Measurements from ENCODE around the gene LDHAL6A.

LDHAL6A gene

DNA sequence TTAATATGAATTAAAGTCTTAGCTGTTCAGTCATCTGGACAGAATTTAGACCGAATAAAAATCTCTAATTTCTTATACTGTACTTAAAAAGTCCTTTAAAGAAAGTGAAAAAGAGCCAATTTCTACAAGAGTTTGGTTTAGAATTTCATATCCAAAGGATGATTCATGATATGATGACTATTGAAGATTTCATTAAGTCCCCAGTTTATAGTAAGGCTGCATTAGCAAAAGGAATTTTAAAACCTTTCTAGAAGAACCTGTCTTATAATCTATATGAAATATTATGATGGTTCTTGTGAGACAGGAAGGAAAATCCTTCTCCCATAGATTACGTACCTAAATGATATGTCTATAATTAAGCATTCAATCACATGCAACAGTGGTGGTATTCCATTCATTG, 36.3 kb downstream of the LDHAL6A start:
- no peak for DNase-seq

DNA sequence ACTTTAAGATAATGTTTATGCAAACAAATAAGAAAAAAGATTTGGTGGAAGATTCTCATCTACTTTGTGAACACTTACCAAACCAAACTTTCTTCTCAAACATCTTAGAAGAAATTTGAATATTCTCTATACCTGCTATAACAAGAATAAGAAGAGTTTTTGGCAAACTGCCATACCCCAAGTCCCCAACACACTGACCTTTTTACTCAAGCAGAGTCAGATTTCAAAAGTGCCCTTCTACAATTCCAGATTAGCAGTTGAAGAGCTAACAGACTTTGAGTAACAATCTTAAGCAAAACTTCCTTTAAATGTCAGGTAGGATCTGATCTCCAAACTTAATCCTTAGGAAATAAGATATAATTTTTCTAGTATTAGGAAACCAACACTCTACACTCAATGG, 37.2 kb downstream of the LDHAL6A start:
- no peak for DNase-seq

DNA sequence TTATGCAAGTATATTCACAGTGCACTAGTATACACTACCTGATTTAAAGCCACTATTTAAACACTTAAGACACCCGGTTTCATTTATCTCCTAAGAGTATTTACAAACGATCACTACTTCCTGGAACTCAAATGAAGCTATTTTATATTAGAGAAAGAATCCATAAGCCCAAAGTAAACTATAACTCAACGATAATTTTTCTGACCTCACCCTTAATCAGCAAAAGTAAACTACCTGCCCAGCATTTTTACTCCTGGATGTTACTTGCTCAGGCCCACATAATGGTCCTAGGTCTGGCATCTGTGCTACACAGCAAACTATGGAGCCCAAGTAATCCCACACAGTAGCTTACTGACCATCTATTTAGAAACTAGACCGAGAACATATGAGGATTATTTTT, 37.7 kb downstream of the LDHAL6A start:
- no peak for DNase-seq

DNA sequence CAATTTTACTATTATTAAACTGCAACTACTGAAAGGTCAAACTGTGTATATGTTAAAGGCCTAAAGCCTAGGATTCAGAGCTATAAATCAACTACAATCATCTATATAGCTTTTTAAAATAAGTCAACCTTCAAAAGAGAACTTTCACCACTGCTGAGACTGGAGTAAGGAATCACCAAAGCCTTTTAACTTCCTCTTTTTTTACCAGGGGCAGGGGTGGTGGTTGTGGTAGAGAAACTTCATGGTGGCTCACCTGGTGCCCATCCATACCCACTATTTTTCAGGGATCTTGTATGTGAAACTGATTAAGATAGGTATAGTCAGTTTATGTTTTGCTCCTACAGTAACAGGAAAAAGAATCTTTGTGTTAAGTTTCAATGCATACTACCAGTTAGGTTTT, 39.6 kb downstream of the LDHAL6A start:
- no peak for DNase-seq

DNA sequence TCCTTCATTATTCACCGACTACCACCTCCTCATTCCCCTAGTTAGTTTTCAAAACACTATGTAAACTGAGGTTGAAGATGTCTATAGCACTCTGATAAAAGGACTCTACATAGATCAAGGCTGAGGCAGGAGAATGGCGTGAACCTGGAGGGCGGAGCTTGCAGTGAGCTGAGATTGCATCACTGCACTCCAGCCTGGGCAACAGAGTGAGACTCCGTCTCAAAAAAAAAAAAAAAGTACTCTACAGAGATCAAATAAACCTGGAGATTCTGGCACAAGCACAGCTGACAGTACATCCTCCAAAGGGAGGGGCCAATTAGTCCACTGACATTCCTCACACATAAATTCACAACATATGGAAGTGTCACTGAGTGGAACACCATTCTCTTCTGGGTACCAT, 40.0 kb downstream of the LDHAL6A start:
- DNase-seq, result no peak

DNA sequence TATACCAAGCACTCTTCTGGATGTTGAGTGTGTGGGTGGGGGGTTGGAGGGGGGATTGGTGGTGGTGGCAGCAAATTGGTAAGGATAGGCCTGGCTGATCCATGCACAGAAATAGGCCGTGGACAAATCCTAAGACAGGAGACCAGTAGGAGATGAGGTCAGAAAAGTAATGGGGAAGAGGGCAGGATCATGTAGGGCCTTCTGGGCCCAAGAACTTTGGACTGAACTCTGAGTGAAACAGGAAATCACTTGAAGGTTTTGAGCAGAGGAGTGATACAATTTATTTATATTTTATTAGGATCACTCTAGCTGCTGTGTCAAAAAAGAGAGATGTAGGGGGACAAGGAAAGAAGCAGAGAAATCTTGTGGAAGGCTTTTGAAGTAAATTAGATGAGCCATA, 42.4 kb downstream of the LDHAL6A start:
- no peak for DNase-seq

DNA sequence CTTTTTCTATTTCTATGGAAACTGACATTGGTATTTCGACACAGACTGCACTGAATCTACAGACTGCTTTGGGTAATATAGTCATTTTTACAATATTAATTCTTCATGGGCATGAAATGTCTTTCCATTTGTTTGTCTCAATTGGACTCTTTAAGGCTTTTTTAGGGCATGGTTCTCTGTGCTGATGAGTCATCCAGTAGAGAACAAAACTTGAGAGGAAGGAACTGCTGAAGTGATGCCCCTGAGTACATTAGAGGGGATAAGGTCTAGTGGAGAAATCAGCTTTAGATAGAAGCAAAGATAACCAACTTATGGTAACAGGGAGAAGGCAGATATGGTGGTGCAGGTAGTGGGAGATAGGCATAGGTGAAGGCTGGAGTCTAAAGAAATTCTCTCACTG, 46.0 kb downstream of the LDHAL6A start:
- no peak for DNase-seq

DNA sequence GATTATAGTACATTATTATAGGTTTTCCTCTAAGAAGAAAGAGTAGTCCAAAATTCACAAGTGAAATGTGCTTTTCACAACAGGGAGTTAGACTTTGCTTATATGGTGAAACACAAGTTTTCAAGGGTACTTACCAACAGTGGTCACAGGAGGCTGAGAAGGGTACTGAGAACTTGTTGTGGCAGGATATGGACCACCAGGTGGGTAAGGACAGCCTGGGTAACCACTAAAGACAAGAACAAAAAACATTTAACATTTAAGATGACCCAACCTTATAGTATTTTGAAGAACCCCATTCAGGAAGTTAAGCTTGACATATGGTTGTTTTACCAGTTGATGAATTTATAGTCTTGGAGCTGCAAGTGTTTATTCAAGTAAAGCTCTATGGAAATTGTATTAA, 46.7 kb downstream of the LDHAL6A start:
- no peak for DNase-seq

DNA sequence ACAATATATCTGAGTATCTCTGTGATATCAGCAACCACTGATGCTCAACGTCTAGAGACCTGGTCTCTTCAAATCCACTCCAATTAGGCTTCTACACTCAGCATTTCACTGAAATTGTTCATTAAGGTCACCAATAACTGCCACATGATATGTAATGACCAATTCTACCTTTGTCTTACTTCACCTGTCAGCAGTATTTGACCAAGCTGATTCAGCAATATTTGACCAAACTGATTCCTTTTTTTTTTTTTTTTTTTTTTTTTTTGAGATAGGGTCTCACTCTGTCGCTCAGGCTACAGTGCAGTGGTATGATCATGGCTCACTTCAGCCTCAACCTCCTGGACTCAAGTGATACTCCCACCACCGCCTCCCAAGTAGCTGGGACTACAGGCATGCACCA, 65.5 kb downstream of the LDHAL6A start:
- no peak for DNase-seq

DNA sequence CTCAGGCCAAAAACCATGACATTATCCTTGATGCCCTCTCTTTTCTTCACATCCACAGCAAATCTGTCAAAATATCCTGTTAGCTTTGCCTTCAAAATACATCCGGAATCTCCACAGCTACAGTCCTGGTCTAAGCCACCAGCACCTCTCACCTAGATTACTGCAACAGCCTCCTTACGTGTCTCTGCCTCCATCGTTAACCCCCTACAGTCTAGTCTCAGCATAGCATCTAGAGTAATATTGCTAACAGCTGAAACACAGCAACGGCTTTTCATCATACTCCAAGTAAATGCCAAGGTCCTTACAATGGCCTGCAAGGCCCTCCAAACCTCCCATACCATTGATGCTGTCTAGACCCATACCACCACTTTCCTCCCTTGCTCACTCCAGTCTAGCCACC, 66.7 kb downstream of the LDHAL6A start:
- DNase-seq, result no peak

DNA sequence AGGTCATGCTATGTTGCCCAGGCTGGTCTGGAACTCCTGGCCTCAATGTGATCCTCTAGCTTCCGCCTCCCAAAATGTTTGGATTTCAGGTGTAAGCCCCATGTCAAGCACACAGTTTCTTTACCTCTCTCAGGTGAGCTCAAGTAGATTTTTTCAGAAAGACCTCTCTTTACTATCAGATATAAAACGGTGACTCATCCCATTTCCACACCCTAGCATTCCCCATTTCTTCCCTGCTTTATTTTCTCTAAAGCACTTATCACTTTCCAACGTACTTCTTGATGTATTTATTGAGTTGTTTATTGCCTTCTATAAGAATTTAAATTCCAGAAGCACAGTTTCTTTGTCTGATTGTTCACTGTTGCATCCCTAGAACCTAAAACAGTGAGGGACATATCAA, 67.4 kb downstream of the LDHAL6A start:
- DNase-seq, result no peak

DNA sequence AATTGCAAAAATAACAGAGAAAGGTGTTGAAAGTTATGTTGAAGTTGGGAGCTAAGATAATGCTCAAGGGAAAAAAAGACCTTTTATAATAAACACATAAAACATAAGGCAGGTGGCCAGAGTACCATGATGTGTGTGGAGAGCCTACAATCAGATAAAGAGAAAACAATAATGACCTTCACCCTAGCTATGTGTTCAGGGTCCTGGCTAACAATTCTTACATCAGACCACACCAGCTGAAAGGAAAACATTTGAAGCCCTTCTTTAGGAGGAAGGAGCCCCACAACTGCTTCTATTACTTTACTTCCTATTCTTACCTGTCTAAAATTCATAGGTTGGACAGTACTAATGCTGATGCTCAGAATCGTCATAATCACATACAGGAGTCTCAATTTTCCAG, 68.6 kb downstream of the LDHAL6A start:
- no peak for DNase-seq

DNA sequence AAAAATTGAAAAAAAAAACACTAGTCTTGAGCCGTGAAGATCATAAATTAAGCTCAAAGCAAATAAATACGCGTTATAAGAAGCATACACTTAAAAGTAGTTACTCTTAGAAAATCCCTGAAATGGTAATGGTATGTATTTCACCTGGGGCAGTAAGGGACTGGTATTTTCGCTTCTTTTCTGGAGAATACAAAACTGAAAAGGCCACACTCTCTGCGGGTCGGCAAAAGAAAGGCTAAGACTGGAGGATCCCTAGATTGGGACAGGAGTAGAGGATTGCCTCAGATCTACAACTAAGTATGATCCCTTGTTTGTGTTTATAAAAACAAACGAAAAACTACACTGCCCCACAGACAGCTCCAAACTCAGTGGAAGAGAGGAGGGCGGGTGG, 70.5 kb downstream of the LDHAL6A start:
- no peak for DNase-seq

DNA sequence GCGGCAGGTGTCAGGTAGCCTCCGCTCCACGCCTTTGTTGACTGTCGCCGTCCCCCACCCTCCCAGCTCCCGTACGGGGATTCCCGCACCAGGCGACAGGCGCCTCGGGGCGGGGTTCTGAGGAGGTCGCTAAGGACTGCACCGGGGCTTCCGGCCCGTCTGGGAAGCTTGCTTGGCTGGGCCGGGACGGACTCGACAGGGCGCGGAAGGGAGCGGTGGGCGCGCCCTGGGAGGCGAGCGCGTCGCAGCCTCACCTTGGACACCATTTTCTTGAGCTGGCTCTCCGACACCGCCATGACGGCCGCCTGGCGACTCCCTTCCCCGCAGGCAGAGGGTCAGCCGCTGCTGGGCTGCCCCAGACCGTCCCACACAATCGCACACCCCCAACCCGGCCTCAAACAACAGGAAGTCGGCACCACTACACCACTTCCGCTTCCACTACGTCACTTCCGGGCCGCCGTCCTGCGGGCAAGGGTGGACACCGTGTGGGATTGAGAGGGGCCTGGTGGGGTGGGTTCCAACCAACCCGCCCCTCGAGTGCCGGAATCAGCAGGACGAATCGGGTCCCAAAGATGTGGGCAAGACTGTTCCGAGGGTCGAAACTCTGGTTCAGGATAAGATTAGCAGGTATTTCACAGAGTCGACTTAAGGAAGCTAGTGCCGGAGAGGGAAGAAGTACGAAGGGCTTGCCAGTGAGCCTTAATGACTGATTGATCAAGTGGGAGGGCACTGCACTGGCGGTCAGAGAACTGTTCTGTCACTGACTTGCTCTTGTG, 71.1 kb downstream of the LDHAL6A start, which contains the start of gene TSG101:
Gene TSG101, minus strand, starts transcription at position 422 of the 776 bp plus-strand sequence. Its CDS starts 126 bp downstream, at position 296.
- DNase-seq, result peak; percentile 98

DNA sequence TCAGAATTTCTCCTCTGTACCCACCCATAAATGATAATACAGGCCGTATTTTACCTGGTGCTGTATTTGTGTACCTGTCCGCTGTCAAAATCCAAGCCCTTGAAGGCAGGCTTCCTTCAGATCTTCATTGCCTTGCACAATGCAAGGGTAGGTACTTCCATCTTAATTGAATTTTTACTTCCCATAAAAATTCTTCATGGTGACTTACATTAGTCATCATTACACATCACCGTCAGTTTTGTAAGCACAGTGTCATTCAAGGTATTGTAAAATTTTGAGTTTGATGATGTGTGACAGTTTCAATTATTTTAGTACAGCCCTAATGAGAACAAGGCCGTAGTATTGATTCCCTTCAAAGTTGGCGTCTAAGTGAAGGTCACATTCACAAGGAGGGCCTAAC, 71.9 kb downstream of the LDHAL6A start:
- no peak for DNase-seq
